Measurements from ENCODE around the gene AP5S1. TPM values are rescaled to one million over a fixed set of nuclear protein-coding genes. Genes with fewer than 3 reads are reported as not detected.
A peak's percentile ranks its signal among the peaks of the same experiment; 100 is the strongest.

Gene AP5S1
- total RNA-seq, 2 experiments from 2014 or later = 11.1 to 11.7 TPM

- Mint-ChIP-seq H3K27me3 (no peaks in the 10 kb centered on the region), H3K27ac (no peak overlapping the region), H3K4me3 (no peak overlapping the region), H3K36me3 (peaks cover 23% of the 10 kb centered on the region), H3K4me1 (no peaks in the 10 kb centered on the region), H3K9me3 (no peaks in the 10 kb centered on the region)
- DNase-seq = no peak
Observed at GRCh38 chr20:3863317-3863716, 43.0 kb downstream of the AP5S1 start.

- Mint-ChIP-seq H3K36me3 (peaks cover 23% of the 10 kb centered on the region), H3K4me3 (no peak overlapping the region), H3K4me1 (no peaks in the 10 kb centered on the region), H3K27ac (no peak overlapping the region), H3K27me3 (no peaks in the 10 kb centered on the region), H3K9me3 (no peaks in the 10 kb centered on the region)
- DNase-seq = no peak
Observed at GRCh38 chr20:3864518-3864917, 44.2 kb downstream of the AP5S1 start.

GRCh38 chr20:3865152-3865886, 45.0 kb downstream of the AP5S1 start:
- no peaks in the 10 kb centered on the region for H3K27me3 Mint-ChIP-seq

GRCh38 chr20:3865887-3866407, 45.6 kb downstream of the AP5S1 start:
- peaks cover 22% of the 10 kb centered on the region for H3K36me3 Mint-ChIP-seq
- no peak overlapping the region for H3K27ac Mint-ChIP-seq
- DNase-seq = no peak
- no peaks in the 10 kb centered on the region for H3K27me3 Mint-ChIP-seq
- H3K4me1 Mint-ChIP-seq = no peaks in the 10 kb centered on the region
- no peak overlapping the region for H3K4me3 Mint-ChIP-seq
- no peaks in the 10 kb centered on the region for H3K9me3 Mint-ChIP-seq

More at GRCh38 chr20:3865152-3865886, 45.0 kb downstream of the AP5S1 start:
- Mint-ChIP-seq H3K9me3 (no peaks in the 10 kb centered on the region), H3K27ac (no peak overlapping the region), H3K4me3 (no peak overlapping the region), H3K4me1 (no peaks in the 10 kb centered on the region), H3K36me3 (peaks cover 23% of the 10 kb centered on the region)
- no peak for DNase-seq

GRCh38 chr20:3866464-3866863, 46.1 kb downstream of the AP5S1 start:
- H3K4me3 Mint-ChIP-seq = no peak overlapping the region
- no peaks in the 10 kb centered on the region for H3K4me1 Mint-ChIP-seq
- H3K27me3 Mint-ChIP-seq = no peaks in the 10 kb centered on the region
- peaks cover 17% of the 10 kb centered on the region for H3K36me3 Mint-ChIP-seq
- peak overlapping the region; percentile 31 for H3K27ac Mint-ChIP-seq
- DNase-seq = no peak
- no peaks in the 10 kb centered on the region for H3K9me3 Mint-ChIP-seq

GRCh38 chr20:3867802-3868201, 47.5 kb downstream of the AP5S1 start:
- Mint-ChIP-seq H3K9me3 (no peaks in the 10 kb centered on the region), H3K4me3 (no peak overlapping the region), H3K27me3 (no peaks in the 10 kb centered on the region), H3K27ac (no peak overlapping the region), H3K36me3 (peaks cover 6% of the 10 kb centered on the region), H3K4me1 (no peaks in the 10 kb centered on the region)
- no peak for DNase-seq

- H3K9me3 Mint-ChIP-seq = no peaks in the 10 kb centered on the region
- H3K4me1 Mint-ChIP-seq = peaks cover 3% of the 10 kb centered on the region
- DNase-seq = no peak
- no peak overlapping the region for H3K4me3 Mint-ChIP-seq
- H3K36me3 Mint-ChIP-seq = peaks cover 10% of the 10 kb centered on the region
- H3K27ac Mint-ChIP-seq = peak overlapping the region; percentile 66
- H3K27me3 Mint-ChIP-seq = no peaks in the 10 kb centered on the region
Observed at GRCh38 chr20:3869839-3870634, 49.7 kb downstream of the AP5S1 start.

- Mint-ChIP-seq H3K4me1 (peaks cover 5% of the 10 kb centered on the region), H3K27ac (no peak overlapping the region), H3K27me3 (no peaks in the 10 kb centered on the region), H3K36me3 (peaks cover 9% of the 10 kb centered on the region), H3K4me3 (no peak overlapping the region), H3K9me3 (no peaks in the 10 kb centered on the region)
- DNase-seq = no peak
Observed at GRCh38 chr20:3871550-3872265, 51.4 kb downstream of the AP5S1 start.

- no peaks in the 10 kb centered on the region for H3K27me3 Mint-ChIP-seq
- peaks cover 5% of the 10 kb centered on the region for H3K4me1 Mint-ChIP-seq
- no peak for DNase-seq
- H3K36me3 Mint-ChIP-seq = peaks cover 7% of the 10 kb centered on the region
- no peak overlapping the region for H3K4me3 Mint-ChIP-seq
- H3K9me3 Mint-ChIP-seq = no peaks in the 10 kb centered on the region
- H3K27ac Mint-ChIP-seq = no peak overlapping the region
Observed at GRCh38 chr20:3873507-3873906, 53.2 kb downstream of the AP5S1 start.

- Mint-ChIP-seq H3K36me3 (peaks cover 7% of the 10 kb centered on the region), H3K4me3 (no peak overlapping the region), H3K27ac (peak overlapping the region; percentile 3), H3K27me3 (no peaks in the 10 kb centered on the region), H3K4me1 (peaks cover 5% of the 10 kb centered on the region), H3K9me3 (no peaks in the 10 kb centered on the region)
- DNase-seq = no peak
Observed at GRCh38 chr20:3874194-3874844, 54.0 kb downstream of the AP5S1 start.

- Mint-ChIP-seq H3K36me3 (peaks cover 7% of the 10 kb centered on the region), H3K27ac (no peak overlapping the region), H3K4me1 (peaks cover 5% of the 10 kb centered on the region), H3K9me3 (no peaks in the 10 kb centered on the region), H3K4me3 (no peak overlapping the region), H3K27me3 (no peaks in the 10 kb centered on the region)
- DNase-seq = no peak
Observed at GRCh38 chr20:3875378-3875974, 55.1 kb downstream of the AP5S1 start.

GRCh38 chr20:3876000-3876399, 55.7 kb downstream of the AP5S1 start:
- Mint-ChIP-seq H3K27ac (no peak overlapping the region), H3K36me3 (peaks cover 7% of the 10 kb centered on the region), H3K4me1 (peaks cover 5% of the 10 kb centered on the region), H3K4me3 (no peak overlapping the region), H3K27me3 (no peaks in the 10 kb centered on the region), H3K9me3 (no peaks in the 10 kb centered on the region)
- DNase-seq = no peak

GRCh38 chr20:3876676-3877075, 56.3 kb downstream of the AP5S1 start:
- peaks cover 5% of the 10 kb centered on the region for H3K4me1 Mint-ChIP-seq
- no peak for DNase-seq
- H3K27me3 Mint-ChIP-seq = no peaks in the 10 kb centered on the region
- H3K36me3 Mint-ChIP-seq = peaks cover 7% of the 10 kb centered on the region
- H3K4me3 Mint-ChIP-seq = no peak overlapping the region
- no peaks in the 10 kb centered on the region for H3K9me3 Mint-ChIP-seq
- no peak overlapping the region for H3K27ac Mint-ChIP-seq
